VCaP (cell line): ENCODE measurements around the gene VWA3B.

Experiments
- H3K27ac ChIP-seq: fragments of 450-650 bp; 2 replicates; pipeline ENCODE4 v1.5.1; 2017
- CTCF ChIP-seq: fragments of 450-650 bp; conservative IDR thresholded peaks from 2 replicates; pipeline ENCODE4 v1.5.1; 2017; ENCODE audit warnings: mild to moderate bottlenecking, moderate library complexity

The VWA3B gene

GRCh38 chr2:98177286-98177685 is 90.3 kb downstream of the VWA3B start:
- H3K27ac ChIP-seq: no peak overlapping the region
- TF ChIP-seq CTCF: no peak

GRCh38 chr2:98177986-98178385 is 91.0 kb downstream of the VWA3B start:
- no peak for TF ChIP-seq CTCF
- H3K27ac ChIP-seq: no peak overlapping the region

- H3K27ac ChIP-seq: no peak overlapping the region
- TF ChIP-seq CTCF: no peak
These were observed 93.5 kb downstream of the VWA3B start for GRCh38 chr2:98180456-98180855.

- no peak for TF ChIP-seq CTCF
- H3K27ac ChIP-seq: no peak overlapping the region
These were observed 94.4 kb downstream of the VWA3B start for GRCh38 chr2:98181346-98181745.

- no peak overlapping the region for H3K27ac ChIP-seq
- TF ChIP-seq CTCF: no peak
These were observed 98.8 kb downstream of the VWA3B start for GRCh38 chr2:98185801-98186200.

- no peak for TF ChIP-seq CTCF
- H3K27ac ChIP-seq: no peak overlapping the region
These were observed 100.2 kb downstream of the VWA3B start for GRCh38 chr2:98187194-98187593.

GRCh38 chr2:98188351-98189046 is 101.5 kb downstream of the VWA3B start:
- TF ChIP-seq CTCF: peak; percentile 29
- H3K27ac ChIP-seq: no peak overlapping the region
